HG03097 (cell line): Measurements from ENCODE around the gene NDUFAF8.

Experiments
- ATAC-seq: cut with Tn5 transposase; IDR thresholded peaks from one replicate; pipeline ENCODE4 v1.9.1; 2021; ENCODE audit not compliant: unreplicated experiment, low FRiP score

Gene NDUFAF8

DNA sequence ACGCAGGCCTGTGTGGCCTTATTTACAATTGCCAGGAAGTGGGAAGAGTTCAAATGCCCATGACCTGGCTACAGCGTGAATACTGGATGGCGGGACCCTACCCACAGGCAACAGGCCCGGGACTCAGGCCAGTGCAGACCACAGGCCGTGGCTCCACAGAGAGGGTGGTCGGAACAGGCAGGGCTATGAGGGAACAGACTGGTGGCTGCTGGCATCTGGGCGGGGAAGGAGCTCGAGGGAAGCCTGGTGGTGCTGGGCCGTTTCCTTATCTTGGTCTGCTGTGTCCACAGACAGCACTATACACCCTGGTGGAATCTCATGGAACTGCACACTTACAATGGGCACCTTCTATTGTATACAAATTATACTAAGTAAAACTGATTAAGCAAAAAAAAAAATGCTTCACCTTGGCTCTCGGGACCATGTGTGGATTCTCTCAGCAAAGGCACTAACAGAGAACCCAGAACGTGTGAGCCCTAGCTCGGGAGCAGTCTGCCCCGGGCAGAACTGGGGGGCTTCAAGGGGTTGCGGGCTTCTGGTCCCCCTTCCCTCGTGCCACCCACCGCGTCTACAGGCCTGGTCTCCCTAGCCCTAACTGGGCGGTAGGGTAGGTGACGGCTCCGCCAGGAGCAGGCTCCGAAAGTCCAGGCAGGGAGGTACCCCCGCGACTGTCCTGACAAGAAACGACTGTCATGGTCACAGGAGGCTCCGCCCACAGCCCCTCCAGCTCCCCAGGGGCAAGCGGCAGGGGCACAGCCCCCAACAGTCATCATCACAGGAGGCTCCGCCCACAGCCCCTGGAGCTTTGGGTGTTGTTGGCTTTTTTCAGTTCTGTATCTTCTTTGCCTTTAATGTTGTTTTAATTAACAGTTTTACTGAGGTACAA, 38.2 kb upstream of the NDUFAF8 start:
- no peak for ATAC-seq

DNA sequence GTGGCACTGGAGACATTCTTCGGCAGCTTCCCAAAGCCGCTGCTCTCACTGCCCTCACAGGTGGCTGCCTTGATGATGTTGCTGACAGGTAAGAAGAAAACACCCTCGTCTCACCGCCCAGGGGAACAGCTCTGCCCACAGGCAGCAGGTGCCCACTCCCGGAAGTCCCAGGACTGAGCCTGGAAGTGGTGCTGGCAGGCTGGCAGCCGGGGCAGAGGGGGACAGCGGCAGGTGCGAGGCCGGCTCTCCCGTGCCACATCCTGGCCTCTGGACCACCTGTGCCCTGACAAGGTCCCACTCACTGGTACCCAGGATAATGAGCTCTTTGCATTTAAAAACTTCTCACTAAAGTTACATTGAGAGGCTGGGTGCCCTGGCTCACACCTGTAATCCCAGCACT, 36.8 kb upstream of the NDUFAF8 start:
- ATAC-seq = no peak

DNA sequence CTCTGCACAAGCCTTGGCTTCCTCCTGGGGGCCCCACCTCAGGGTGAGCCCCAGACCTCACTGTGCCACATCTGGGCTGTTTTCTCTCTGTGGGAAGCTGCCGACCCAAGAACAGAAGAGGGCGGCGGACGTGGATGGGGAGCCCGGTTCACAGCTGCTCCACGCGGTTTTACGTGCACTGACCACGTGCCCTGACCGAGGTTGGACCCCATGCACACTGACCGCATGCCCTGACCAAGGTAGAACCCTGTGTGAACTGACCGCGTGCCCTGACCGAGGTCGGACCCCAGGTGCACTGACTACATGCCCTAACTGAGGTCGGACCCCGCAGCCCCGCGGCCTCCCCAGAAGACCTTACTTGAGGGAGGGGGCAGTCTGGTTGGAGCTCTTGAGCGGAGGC, 36.0 kb upstream of the NDUFAF8 start:
- ATAC-seq = no peak

DNA sequence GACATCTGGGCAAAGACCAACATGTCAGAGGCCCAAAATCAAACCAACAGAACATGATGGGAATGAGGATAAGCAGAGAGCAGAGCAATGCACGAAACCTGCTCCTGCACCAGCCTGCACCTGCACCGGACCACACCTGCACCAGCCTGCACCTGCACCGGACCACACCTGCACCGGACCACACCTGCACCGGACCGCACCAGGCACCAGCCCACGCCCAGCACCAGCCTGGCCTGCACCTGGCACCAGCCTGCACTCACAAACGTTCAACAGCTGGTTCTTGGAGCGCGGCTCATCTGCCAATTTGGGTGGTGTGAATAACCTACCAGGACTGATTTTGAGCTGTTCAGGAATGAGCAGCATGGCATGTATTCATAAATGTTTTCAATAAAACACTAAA, 34.5 kb upstream of the NDUFAF8 start:
- ATAC-seq = no peak

DNA sequence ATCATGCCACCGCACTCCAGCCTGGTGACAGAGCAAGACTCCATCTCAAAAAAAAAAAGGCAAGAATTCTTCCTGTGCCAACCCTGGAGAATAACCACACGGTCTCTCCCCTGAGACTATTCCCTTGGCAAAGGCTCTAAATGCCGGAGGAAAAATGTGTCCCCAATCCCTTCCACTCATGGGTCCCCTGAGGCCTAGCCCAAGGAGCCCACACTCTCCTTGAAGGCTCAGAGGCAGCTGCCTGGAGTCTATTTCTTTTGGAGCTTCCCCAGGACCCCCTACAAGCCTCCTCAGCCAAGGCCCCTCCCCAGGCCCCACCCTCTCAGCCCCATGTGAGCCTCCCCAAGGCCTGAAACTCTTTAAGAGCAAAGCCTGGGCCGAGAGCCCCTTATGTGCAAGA, 33.0 kb upstream of the NDUFAF8 start:
- ATAC-seq = no peak

DNA sequence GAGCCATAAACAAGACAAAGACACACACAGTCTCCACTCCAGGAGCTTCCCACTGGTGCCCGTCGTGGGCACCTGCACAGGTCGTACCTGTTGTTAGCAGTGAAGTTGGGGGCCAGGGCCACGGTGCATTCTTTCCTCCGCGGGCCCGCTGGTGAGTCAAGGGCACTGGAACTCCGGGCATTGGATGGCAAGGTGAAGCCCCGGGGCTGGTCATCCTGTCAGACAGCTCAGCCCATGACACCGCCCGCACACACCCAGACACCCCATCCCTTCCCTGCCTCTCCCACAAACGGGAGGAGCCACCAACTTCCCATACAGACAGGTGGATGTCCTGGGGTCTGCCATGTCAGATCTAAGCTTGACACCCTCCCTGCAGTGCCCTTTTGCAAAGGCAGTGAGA, 32.5 kb upstream of the NDUFAF8 start:
- no peak for ATAC-seq

DNA sequence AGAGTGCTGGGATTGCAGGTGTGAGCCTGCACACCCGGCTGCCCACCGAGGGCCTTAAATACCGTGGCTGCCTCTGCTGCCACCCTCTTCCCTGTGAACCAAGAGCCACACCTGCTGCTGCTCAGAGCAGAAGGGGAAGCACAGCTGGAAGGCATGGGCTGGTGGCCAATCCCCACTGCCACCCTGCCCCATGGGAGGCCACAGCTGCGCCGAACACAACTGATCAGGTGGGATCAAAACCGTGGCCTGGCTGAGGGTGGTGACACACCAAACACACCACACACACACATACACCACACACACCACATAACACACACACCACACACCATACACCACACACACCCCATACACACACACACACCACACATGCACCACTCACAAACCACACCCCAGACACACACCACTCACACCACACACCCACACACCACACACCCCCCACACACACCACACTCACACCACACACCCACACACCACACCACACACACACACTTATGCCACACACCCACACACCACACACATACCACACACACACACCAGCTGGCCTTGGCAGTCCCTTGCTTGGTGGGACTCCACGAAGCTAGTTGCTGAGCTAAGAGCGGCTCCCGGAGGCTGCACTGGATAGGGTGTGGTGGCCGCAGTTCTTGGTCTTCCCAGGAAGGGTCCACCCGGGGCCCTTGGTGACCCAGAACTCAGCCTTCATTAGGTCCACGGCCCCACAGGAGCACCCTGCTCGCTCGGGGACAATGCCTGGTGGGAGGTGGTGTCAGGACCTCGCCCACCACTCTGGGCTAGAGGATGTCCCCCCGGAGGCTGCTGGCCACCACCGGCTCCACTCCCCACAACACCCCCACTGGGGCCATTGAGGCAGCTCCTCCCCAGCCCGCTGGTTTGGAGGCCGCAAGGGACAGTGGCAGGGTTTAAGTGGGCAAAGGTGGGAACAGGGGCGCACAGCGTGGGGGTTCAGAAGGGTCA, 31.2 kb upstream of the NDUFAF8 start:
- ATAC-seq = no peak

DNA sequence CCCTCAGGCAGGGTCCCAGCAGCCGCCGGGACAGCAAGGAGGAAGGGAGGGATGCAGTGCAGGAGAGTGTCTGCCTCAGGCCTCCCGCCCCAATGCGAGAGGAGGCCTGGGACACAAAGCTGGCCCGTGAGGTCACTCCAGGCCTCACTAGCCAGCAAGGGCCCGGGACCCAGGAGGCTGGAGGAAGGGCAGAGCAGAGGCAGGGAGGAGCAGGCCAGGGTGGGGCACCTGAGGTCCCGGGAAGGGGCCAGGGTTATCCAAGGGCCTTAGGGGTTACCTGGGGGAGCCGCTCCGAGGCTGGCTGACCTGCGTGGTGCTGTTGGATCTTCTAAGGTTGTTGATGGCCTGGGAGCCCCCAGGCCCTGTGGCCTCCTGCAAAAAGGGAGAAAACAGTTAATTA, 30.5 kb upstream of the NDUFAF8 start:
- no peak for ATAC-seq

DNA sequence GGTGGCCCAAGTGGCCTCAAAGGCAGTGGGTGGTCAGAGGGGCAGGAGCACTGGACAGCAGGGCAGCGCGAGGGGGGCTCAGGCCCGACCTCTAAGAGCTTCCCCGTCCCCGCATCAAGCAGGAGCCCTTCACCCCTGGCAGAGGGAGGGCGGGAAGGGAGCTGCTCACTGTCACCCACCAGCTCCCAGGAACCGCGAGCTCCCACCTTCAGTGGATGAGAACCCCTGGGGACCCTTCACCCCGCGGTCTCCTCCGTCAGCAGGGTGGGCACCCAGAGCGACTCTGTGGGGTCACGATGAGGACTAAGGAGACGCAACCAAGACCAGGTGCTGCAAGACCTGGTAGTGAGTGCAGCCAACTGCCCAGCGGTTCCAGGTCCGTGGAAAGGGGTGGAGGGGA, 30.0 kb upstream of the NDUFAF8 start:
- no peak for ATAC-seq

DNA sequence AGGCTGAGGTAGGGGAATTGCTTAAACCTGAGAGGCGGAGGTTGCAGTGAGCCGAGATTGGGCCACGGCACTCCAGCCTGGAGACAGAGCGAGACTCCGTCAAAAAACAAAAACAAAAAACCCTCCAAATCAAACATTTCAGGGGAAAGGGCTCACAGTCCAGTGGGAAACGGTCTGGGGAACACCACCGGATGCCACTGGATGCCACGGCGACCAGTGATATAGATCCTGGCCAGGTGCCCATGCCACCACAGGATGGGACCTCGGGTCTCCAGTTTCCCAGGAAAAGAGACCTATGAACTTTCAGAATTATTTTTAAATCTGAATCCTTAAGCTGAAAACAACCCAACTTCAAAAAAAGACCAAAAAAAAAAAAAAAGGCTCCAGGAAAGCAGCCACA, 28.7 kb upstream of the NDUFAF8 start:
- ATAC-seq = no peak

DNA sequence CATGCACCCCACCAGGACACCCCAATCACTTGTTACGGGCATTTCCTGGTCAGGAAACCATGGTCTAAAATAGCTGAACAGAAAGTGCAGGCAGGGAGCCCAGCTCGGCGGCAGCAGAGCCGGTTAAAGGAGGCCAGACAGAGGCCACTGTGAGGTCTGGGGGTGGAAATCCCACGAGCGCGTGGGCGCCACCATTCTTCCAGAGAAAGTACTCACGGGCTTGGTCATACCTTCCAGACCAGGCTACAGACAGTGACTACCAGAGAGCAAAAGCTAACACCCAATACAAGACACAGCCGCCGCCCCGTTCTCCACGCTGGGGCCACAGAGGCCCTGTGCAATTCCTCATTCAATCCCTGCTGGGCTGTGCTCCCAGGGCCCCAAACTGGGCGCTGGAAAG, 28.2 kb upstream of the NDUFAF8 start:
- no peak for ATAC-seq

DNA sequence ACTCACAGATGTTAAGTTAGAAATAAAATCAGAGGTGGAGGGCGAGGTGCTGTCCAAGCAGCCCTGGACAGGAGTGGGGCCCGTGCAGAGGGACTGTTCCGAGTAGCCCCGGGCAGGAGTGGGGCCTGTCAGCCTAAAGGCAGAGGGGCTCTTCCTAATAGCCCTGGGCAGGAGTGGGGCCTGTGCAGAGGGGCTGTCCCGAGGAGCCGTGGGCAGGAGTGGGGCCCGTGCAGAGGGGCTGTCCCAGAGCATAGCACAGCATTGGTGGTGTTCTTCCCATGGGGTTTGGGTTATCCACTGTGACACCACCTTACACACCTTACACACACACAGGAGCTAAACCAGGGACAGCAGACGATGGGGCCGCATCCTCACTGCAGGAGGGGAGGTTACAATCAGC, 26.8 kb upstream of the NDUFAF8 start:
- no peak for ATAC-seq

DNA sequence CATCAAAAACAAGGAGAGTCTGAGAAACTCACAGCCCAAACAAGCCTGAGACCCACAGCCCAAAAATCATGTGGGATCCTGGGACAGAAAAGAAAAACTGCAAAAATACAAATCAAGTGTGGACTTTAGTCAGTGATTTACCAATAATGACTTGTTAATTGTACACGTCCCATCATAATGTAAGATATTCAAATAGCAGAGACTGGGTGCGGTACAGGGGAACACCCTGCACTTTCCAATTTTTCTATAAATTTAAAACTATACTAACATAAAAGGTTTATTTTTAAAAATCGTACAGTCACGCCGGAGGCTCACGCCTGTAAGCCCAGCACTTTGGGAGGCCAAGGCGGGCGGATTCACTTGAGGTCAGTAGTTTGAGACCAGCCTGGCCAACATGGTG, 25.1 kb upstream of the NDUFAF8 start:
- no peak for ATAC-seq

DNA sequence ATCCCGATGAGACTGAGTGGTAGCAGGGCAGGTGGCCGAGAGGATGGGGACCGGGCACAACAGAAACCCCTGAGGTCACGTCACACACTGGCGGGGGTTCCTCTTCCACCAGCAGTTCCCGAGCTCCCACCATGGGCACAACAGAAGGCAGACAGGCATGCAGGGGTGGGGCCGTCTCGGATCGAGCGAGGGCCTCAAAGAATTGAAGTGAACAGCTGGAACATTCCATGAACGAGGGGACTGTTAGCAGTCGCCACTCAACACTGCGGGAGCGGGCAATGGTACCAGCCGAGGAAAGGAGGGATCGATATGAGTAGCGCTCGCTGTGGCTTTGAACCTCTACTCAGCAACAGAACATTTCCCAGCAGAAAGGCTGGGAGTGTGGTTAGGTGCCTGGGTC, 21.6 kb upstream of the NDUFAF8 start:
- no peak for ATAC-seq

DNA sequence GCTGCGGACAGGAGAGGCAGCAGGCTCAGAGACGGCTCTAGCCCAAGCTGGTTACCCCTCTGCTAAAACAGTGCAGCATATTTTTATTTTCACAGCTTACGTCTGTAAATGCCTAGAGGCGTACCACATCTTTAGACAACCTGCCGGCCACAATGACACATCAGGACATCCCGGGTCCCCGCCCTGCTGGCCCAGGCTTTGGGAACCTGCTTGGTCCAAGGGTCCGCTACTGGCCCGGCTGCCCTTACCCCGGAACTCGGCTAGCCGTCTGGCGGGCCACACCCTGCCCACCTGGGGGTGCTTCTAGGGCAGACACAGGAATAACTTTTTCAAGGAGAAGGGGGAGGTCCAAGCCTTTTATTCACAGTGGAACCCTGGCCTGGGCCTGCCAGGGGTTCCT, 20.7 kb upstream of the NDUFAF8 start:
- ATAC-seq = no peak

DNA sequence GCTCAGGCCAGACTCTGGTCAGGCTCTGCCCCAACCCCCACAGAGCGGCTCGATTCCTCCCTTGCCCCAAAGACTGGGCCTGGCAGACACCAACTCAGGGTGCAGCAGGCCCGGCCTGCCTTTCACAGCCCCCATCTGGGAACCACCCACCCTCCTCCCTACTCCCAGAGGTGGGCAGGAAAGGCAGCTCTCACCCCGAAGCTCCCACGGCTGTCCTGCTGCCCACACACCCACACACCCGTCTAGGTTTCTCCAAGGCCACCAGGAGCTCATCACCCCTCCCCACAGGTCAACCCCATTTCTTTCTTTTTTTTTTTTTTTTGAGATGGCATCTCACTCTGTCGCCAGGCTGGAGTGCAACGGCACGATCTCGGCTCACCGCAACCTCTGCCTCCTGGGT, 20.1 kb upstream of the NDUFAF8 start:
- ATAC-seq = no peak

DNA sequence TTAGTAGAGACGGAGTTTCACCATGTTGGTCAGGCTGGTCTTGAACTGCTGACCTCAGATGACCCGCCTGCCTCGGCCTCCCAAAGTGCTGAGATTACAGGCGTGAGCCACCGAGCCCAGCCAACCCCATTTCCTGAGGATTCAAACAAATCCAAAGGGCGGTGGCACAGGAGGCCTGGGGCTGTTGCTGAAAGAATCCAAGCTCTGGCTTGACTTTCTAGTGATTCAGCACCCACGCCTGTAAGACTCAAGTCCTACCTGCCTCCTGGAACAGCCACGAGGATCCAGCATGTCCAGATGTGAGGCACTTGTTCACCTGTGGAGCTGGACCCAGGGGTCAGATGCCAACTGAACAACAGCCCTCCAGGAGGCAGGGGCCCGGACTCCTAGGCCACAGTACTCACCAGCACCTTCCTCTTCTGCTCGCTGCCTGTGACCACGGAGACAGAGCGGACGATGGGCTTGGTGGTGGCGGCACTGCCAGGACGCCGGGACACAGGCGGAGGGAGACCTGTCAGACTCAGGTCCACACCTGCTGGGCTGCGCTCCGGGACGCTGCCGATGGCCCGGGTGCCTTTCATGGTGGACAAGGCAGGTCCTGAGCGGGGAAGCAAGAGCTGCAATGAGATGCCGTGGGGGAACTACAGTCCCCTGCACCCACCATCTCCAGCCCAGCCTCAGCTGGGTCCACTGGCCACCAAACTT, 19.5 kb upstream of the NDUFAF8 start:
- no peak for ATAC-seq

DNA sequence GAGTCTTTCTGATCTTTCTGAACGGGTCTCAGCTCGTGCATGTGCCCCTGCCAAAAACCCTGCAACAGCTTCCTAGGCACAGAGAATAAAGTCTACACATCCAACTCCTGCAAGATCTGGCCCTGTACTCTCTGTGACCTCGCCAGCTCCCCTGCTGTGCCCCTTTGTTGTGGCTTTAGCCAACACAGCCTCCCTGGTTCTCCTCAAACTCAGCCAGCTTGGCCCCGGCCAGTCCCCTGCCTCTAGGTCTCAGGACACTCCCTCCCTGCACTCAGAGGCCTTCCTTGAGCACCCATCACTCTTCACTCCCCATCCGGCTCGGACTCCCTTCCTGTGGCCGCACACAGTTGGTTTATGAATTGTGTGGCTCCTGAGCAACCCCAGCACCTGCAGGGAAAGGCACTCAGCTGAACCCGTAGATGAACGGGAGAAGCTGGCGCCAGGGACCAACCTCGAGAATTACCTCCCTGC, 17.7 kb upstream of the NDUFAF8 start:
- ATAC-seq = no peak

DNA sequence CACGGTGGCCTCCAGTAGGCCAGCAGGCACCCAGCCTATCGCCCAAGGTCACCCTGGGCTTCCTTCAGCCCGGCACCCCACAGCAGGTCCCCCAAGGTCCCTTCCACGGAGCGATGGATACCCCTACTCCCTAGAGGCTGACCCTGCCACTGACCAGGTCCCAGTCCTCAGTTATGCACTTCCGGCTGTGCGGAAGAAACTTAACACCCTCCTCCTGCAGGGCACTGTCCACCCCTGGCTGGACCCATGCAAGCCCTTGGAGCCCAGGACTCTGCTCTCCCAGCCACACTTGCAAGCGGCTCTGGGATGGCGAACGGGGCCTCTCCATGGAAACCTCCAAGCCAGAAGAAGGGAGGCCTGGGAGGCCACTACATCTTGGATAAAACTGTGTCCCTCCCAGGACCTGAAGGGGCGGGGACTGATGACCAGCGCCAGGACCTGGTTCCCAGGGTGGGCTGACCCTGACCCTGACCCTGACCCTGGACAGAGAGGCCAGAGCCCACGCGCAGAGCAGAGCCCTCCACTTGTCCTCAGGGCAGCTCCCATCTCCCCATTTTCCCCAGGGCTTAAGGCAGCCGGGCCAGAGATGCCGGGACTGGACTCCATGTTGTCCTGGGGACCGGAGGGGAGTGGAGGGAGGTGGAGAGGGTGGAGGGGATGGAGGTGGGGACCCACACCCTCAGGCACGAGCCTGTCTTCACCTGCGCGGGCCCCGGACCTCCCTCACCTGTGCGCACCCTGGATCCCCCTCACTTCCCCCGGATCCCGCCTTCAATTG, 17.1 kb upstream of the NDUFAF8 start:
- ATAC-seq = no peak

DNA sequence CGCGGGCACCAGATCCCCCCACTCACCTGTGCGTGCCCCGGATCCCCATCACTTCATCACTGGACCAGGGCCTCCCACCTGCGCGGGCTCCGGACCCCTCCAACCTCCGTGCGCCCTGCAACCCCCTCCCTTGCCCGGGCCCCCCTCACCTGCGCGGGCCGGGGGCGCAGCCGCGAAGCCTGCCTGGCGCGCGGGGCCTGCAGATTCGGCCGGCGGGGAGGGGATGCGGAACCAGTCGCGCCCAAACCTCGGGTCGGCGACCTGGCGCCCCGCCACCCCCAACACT, 16.6 kb upstream of the NDUFAF8 start:
- no peak for ATAC-seq
